HEK293 (cell line): Measurements from ENCODE around the gene GTF3C1.

Source experiments
- CTCF ChIA-PET: fragments of 350-600 bp; formaldehyde crosslinking; extraction: SDS; loops from one replicate; lab custom pipeline; 2021; ENCODE audit warnings: antibody characterized with exemption; lab: Yijun Ruan, JAX
- POLR2A ChIA-PET: fragments of 300-600 bp; formaldehyde crosslinking; extraction: SDS; loops from one replicate; lab custom pipeline; 2020; ENCODE audit warnings: antibody characterized with exemption, inconsistent platforms; lab: Yijun Ruan, JAX
- H3K27ac ChIP-seq: fragments of 200-500 bp; sonication (Bioruptor generic); 2 replicates; pipeline ENCODE4 v1.5.1; 2014; ENCODE audit warnings: low read depth, low read length, control low read depth, inconsistent platforms; ENCODE audit errors: extremely low read depth
- H3K36me3 ChIP-seq, 2 experiments: fragments of 200-500 bp in 1 of 2; sonication (Bioruptor generic) in 1 of 2; 1 replicate in 1 of 2; 2 replicates in 1 of 2; pipeline ENCODE4 v1.5.1; 2014 to 2017; ENCODE audit warnings: inconsistent platforms in 2 of 2, low read length in 2 of 2; ENCODE audit not compliant: control insufficient read depth in 2 of 2, insufficient read depth in 1 of 2
- H3K4me1 ChIP-seq: fragments of 200-500 bp; sonication (Bioruptor generic); 2 replicates; pipeline ENCODE4 v1.5.1; 2014; ENCODE audit warnings: mild to moderate bottlenecking, low read length, inconsistent platforms; ENCODE audit not compliant: control insufficient read depth, insufficient read depth
- H3K4me3 ChIP-seq: 2 replicates; pipeline ENCODE4 v1.5.1; 2011; ENCODE audit warnings: low read depth, mild to moderate bottlenecking, control low read depth, low read length, moderate library complexity
- H3K9me3 ChIP-seq: fragments of 200-500 bp; sonication (Bioruptor generic); 2 replicates; pipeline ENCODE4 v1.5.1; 2014; ENCODE audit warnings: low read depth, low read length, inconsistent platforms; ENCODE audit not compliant: control insufficient read depth, insufficient read depth
- BCL6B ChIP-seq: fragments of 450-650 bp; formaldehyde crosslinking; IDR thresholded peaks from 2 replicates; pipeline ENCODE4 v1.5.1; 2017; ENCODE audit warnings: missing biosample characterization, missing genetic modification characterization
- GLIS2 ChIP-seq: fragments of 450-650 bp; formaldehyde crosslinking; IDR thresholded peaks from 2 replicates; pipeline ENCODE4 v1.5.1; 2016; ENCODE audit warnings: missing biosample characterization, missing genetic modification characterization
- HOXA7 ChIP-seq: sonication (generic); formaldehyde crosslinking; IDR thresholded peaks from 2 replicates; pipeline ENCODE4 v1.8.1; 2022; ENCODE audit warnings: missing genetic modification reagents, borderline replicate concordance
- KLF8 ChIP-seq: fragments of 450-650 bp; formaldehyde crosslinking; IDR thresholded peaks from 2 replicates; pipeline ENCODE4 v1.5.1; 2016; ENCODE audit warnings: missing biosample characterization, missing genetic modification characterization
- PRDM4 ChIP-seq: fragments of 450-650 bp; formaldehyde crosslinking; IDR thresholded peaks from 2 replicates; pipeline ENCODE4 v1.5.1; 2017; ENCODE audit warnings: missing biosample characterization, missing genetic modification characterization
- ZBTB49 ChIP-seq: fragments of 450-650 bp; formaldehyde crosslinking; IDR thresholded peaks from 2 replicates; pipeline ENCODE4 v1.5.1; 2016; ENCODE audit warnings: missing biosample characterization, missing genetic modification characterization, low read depth
- ZBTB7A ChIP-seq: fragments of 450-650 bp; formaldehyde crosslinking; IDR thresholded peaks from 2 replicates; pipeline ENCODE4 v1.5.1; 2016; ENCODE audit warnings: low read depth, missing biosample characterization, missing genetic modification characterization
- ZEB2 ChIP-seq: fragments of 450-650 bp; formaldehyde crosslinking; IDR thresholded peaks from 2 replicates; pipeline ENCODE4 v1.5.1; 2016; ENCODE audit warnings: missing biosample characterization, missing genetic modification characterization
- ZFHX2 ChIP-seq: fragments of 450-650 bp; formaldehyde crosslinking; conservative IDR thresholded peaks from 2 replicates; pipeline ENCODE4 v1.5.1; 2016; ENCODE audit warnings: missing biosample characterization, missing genetic modification characterization
- ZNF146 ChIP-seq: fragments of 450-650 bp; formaldehyde crosslinking; IDR thresholded peaks from 2 replicates; pipeline ENCODE4 v1.5.1; 2016; ENCODE audit warnings: missing biosample characterization, missing genetic modification characterization
- ZNF280D ChIP-seq: fragments of 450-650 bp; formaldehyde crosslinking; IDR thresholded peaks from 2 replicates; pipeline ENCODE4 v1.5.1; 2016; ENCODE audit warnings: missing biosample characterization, missing genetic modification characterization
- ZNF449 ChIP-seq: fragments of 450-650 bp; formaldehyde crosslinking; IDR thresholded peaks from 2 replicates; pipeline ENCODE4 v1.5.1; 2017; ENCODE audit warnings: missing biosample characterization, mild to moderate bottlenecking, missing genetic modification characterization, moderate library complexity
- ZNF776 ChIP-seq: fragments of 450-650 bp; formaldehyde crosslinking; IDR thresholded peaks from 2 replicates; pipeline ENCODE4 v1.5.0; 2017; ENCODE audit warnings: missing biosample characterization, missing genetic modification characterization, borderline replicate concordance
- ZNF791 ChIP-seq: fragments of 450-650 bp; formaldehyde crosslinking; IDR thresholded peaks from 2 replicates; pipeline ENCODE4 v1.5.1; 2016; ENCODE audit warnings: missing biosample characterization, missing genetic modification characterization

GTF3C1 gene

GRCh38 chr16:27464626-27465482 is 84.9 kb downstream of the GTF3C1 start:
- ChIA-PET POLR2A (no interaction called here), CTCF (no interaction called here)
- Histone ChIP-seq H3K9me3 (no peaks in the 10 kb centered on the region), H3K27ac (no peak overlapping the region), H3K4me3 (no peak overlapping the region), H3K4me1 (no peaks in the 10 kb centered on the region), H3K36me3 (peaks cover 12 to 97% of the 10 kb centered on the region in 2 experiments; a peak in 2 of 3 replicates)
- TF ChIP-seq PRDM4 (tag by site-specific recombination) (no peak), GLIS2 (tag by site-specific recombination) (0 out of 2 replicates have a peak, but pooled peaks have one; percentile 10)

- no peaks in the 10 kb centered on the region for H3K4me1 ChIP-seq
- CTCF ChIA-PET, result no interaction called here
- no peak overlapping the region for H3K4me3 ChIP-seq
- no peak for TF ChIP-seq ZNF146 (tag by site-specific recombination)
- no peak for TF ChIP-seq ZEB2
- TF ChIP-seq ZBTB49 (tag by site-specific recombination), result no peak
- TF ChIP-seq ZNF449 (tag by site-specific recombination), result no peak
- TF ChIP-seq ZNF280D (tag by site-specific recombination), result no peak
- TF ChIP-seq KLF8 (tag by site-specific recombination), result no peak
- no peak for TF ChIP-seq ZBTB7A (tag by site-specific recombination)
- no peak for TF ChIP-seq ZNF776
- TF ChIP-seq BCL6B (tag by site-specific recombination), result no peak
- TF ChIP-seq ZNF791 (tag by site-specific recombination), result no peak
- no peak for TF ChIP-seq HOXA7 (CRISPR knock-in tag)
- no peak for TF ChIP-seq ZFHX2
- POLR2A ChIA-PET, result no interaction called here
- H3K36me3 ChIP-seq, result peaks cover 14 to 97% of the 10 kb centered on the region in 2 experiments; a peak in 2 of 3 replicates
- no peaks in the 10 kb centered on the region for H3K9me3 ChIP-seq
- H3K27ac ChIP-seq, result no peak overlapping the region
These were observed 85.7 kb downstream of the GTF3C1 start for GRCh38 chr16:27463741-27464591.
